Heart right ventricle (tissue), 16 donors: ENCODE data around the gene FKBP2. TPM values are rescaled to one million over a fixed set of nuclear protein-coding genes. Genes with fewer than 3 reads are reported as not detected.
A peak's percentile ranks its signal among the peaks of the same experiment; 100 is the strongest.

Experiments used
- ATAC-seq, 8 donors: fragments of 200-7000 bp; cut with Tn5 transposase; one replicate each; pipeline ENCODE4 v1.9.1; 2020; ENCODE audit warnings: mild to moderate bottlenecking in 8 of 8, moderate library complexity in 8 of 8, moderate number of reproducible peaks in 1 of 8
- DNase-seq, 2 donors: peaks; one replicate each; pipeline ENCODE4 v3.0.0-alpha.2; 2020
- H3K27ac ChIP-seq, 10 donors: fragments of 200-600 bp; sonication (generic) in 2 of 10; one replicate each; pipeline versions ENCODE4 v1.5.0 to v1.8.0; 2020 to 2022; ENCODE audit warnings: mild to moderate bottlenecking in 3 of 10
- H3K27me3 ChIP-seq, 7 donors: fragments of 200-600 bp; one replicate each; pipeline ENCODE4 v1.8.0; 2021 to 2022; ENCODE audit warnings: mild to moderate bottlenecking in 2 of 7
- H3K36me3 ChIP-seq, 9 donors: fragments of 200-600 bp; sonication (generic) in 1 of 9; one replicate each; pipeline versions ENCODE4 v1.5.0 to v1.8.0; 2020 to 2022; ENCODE audit warnings: mild to moderate bottlenecking in 2 of 9
- H3K4me1 ChIP-seq, 9 donors: fragments of 200-600 bp; sonication (generic) in 1 of 9; one replicate each; pipeline versions ENCODE4 v1.5.0 to v1.8.0; 2020 to 2022; ENCODE audit warnings: mild to moderate bottlenecking in 4 of 9
- H3K4me3 ChIP-seq, 10 donors: fragments of 200-600 bp; sonication (generic) in 2 of 10; one replicate each; pipeline versions ENCODE4 v1.5.0 to v1.8.0; 2020 to 2022; ENCODE audit warnings: mild to moderate bottlenecking in 7 of 10, moderate library complexity in 2 of 10
- H3K9me3 ChIP-seq, 11 donors: fragments of 200-600 bp in 10 of 11; sonication (generic) in 2 of 11; one replicate each; pipeline versions ENCODE4 v1.5.0 to v1.8.0; 2013 to 2022; ENCODE audit warnings: mild to moderate bottlenecking in 2 of 11, control low read depth in 1 of 11, moderate library complexity in 1 of 11
- CTCF ChIP-seq, 9 donors: fragments of 200-600 bp; sonication (generic) in 2 of 9; IDR thresholded peaks; one replicate each; pipeline versions ENCODE4 v1.5.0 to v1.8.0; 2021 to 2022; ENCODE audit warnings: antibody characterized with exemption in 9 of 9, mild to moderate bottlenecking in 5 of 9, moderate library complexity in 1 of 9
- WGBS, 2 donors: extraction: QIAGEN DNeasy Blood & Tissue Kit; methylation state at CpG; one replicate each; pipeline ENCODE4 v1.1.7; 2013; ENCODE audit warnings: inconsistent platforms in 1 of 2; 5-methylcytosine and 5-hydroxymethylcytosine counted together
- intact Hi-C, 10 donors: fragments of 100-400 bp; cut with DNase I; formaldehyde crosslinking; loops; one replicate each; pipeline versions ENCODE4 v1.11.1 to v1.14.2; 2022
- long read RNA-seq, 3 donors: library from polyadenylated mRNA; unstranded; transcript quantifications; one replicate each; pipeline ENCODE4 v2.0.0, GENCODE V29; 2020 to 2021
- polyA plus RNA-seq, 2 donors: library from polyadenylated mRNA; stranded (reverse); fragments of 200-250 nt; gene quantifications; one replicate each; pipeline ENCODE4 v1.2.3, GENCODE V29; 2013
- total RNA-seq, 10 donors: library from RNA; stranded (reverse); fragmentation: NEBNext Ultra II Directional in 3 of 10; extraction: Animal tissue kit (Norgen Biotek cat#: 25700) in 3 of 10; gene quantifications; one replicate each; pipeline versions ENCODE4 v1.2.1 to v1.2.4, GENCODE V29; 2021 to 2023
- donor health status: Arrhythmogenic right ventricular cardiomyopathy.
- donor health status: ischemic (EF 13 %, LVEDD 7.1; RV severe dilation, severe dysfunction).
- donor health status: healthy with polysubstance abuse.
- donor health status: DM: no; HTN: yes; CAD: no.
- donor health status: DM: no; HTN: no; CAD: no.
- donor health status: ischemic (EF 25% LVEDD 6.9; RV normal size, moderate dysfunction).
- donor health status: ischemic (EF 25% LVEDD 5.7; RV mildly dilated, moderate dysfunction).
- donor health status: healthy.
- donor health status: DM: yes; HTN: yes; CAD: no.
- donor health status: Ischemic cardiomyopathy.
- donor health status: ischemic (EF 35%, LVEDD 5.7; RV mildly dilated, moderate dysfunction).
- donor health status: nonischemic (EF 11% LVEDD 7.7; RV severe dilation, severe dysfunction).
- donor health status: DM: yes; HTN: yes; CAD: no.
- donor health status: PGD.
- donor health status: ischemic (EF 29% LVEDD 5.4; RV normal size, mild dysfunction).
- donor health status: nonischemic (EF 23%, LVEDD 6.1; RV moderate dilation, normal function).

FKBP2 gene
- 10 to 100 TPM; 40.2 to 82.0 (median 45.9) TPM for total RNA-seq
- polyA plus RNA-seq = 100 to 1,000 TPM; 376 to 404 TPM
- long read RNA-seq, donor 1, transcript FKBP2-201 (6 exons, 657 nt) = major isoform, 30 of 43 reads
- long read RNA-seq, donor 1, transcript FKBP2-202 (6 exons, 1,002 nt) = minor isoform, 10 of 43 reads
- long read RNA-seq, donor 1, partial matches to known transcripts = 1 of 43 reads
- long read RNA-seq, donor 1, other reads (novel, unspliced or antisense) = 1 of 43 reads
- long read RNA-seq, donor 2, transcript FKBP2-201 (6 exons, 657 nt) = major isoform, 28 of 40 reads
- long read RNA-seq, donor 2, transcript FKBP2-202 (6 exons, 1,002 nt) = minor isoform, 11 of 40 reads
- long read RNA-seq, donor 2, partial matches to known transcripts = 0 of 40 reads
- long read RNA-seq, donor 2, other reads (novel, unspliced or antisense) = 1 of 40 reads
- long read RNA-seq, donor 3, partial matches to known transcripts = 3 of 6 reads
- long read RNA-seq, donor 3, other reads (novel, unspliced or antisense) = 0 of 6 reads

- Histone ChIP-seq H3K4me1 (peaks cover 11 to 68% (median 35%) of the 10 kb centered on the region in 9 donors), H3K36me3 (peaks cover 0 to 50% (median 14%) of the 10 kb centered on the region in 9 donors), H3K9me3 (no peaks in the 10 kb centered on the region), H3K27me3 (no peaks in the 10 kb centered on the region), H3K4me3 (peak within 1 kb of the TSS; percentile 73 to 99 (median 88)), H3K27ac (peak within 1 kb of the TSS; percentile 95 to 100 (median 98))
- TF ChIP-seq CTCF (IDR thresholded peaks at IDR 0.05) = no peak
- peak; percentile 96 to 98 for DNase-seq
- 1 to 2% methylated on average over 58 of the region's 58 CpGs for WGBS, 2 donors
- intact Hi-C loops = loop anchor here in 3 of 10 donors (1.0 to 2.0 kb wide), 2 partner anchors 30 kb away; no protein-coding TSS in a partner anchor
- ATAC-seq = peak; percentile 75 to 84 (median 80)
Measured at GRCh38 chr11:64240435-64241240, at the start of gene FKBP2. Gene FKBP2, plus strand, starts transcription at chr11:64241095. Its CDS starts 1,293 bp downstream, at chr11:64242388.

GRCh38 chr11:64192434-64192833, 48.5 kb upstream of the FKBP2 start:
- intact Hi-C loops = no loop called here
- TF ChIP-seq CTCF (IDR thresholded peaks at IDR 0.05) = no peak

GRCh38 chr11:64196626-64197025, 44.3 kb upstream of the FKBP2 start:
- ATAC-seq = no peak
- H3K27me3 ChIP-seq = no peaks in the 10 kb centered on the region
- H3K27ac ChIP-seq = no peak overlapping the region
- WGBS, 2 donors = 79 to 82% methylated on average over 9 of the region's 9 CpGs
- intact Hi-C loops = no loop called here
- no peak overlapping the region for H3K4me3 ChIP-seq
- no peaks in the 10 kb centered on the region for H3K9me3 ChIP-seq
- no peak for TF ChIP-seq CTCF (IDR thresholded peaks at IDR 0.05)
- peaks cover 0 to under 1% (median 0%) of the 10 kb centered on the region in 9 donors for H3K4me1 ChIP-seq
- no peak for DNase-seq
- peaks cover 8 to 100% (median 82%) of the 10 kb centered on the region in 9 donors for H3K36me3 ChIP-seq

More at GRCh38 chr11:64192434-64192833, 48.5 kb upstream of the FKBP2 start:
- no peak overlapping the region for H3K4me3 ChIP-seq
- DNase-seq (no peak), ATAC-seq (no peak)
- H3K27ac ChIP-seq = no peak overlapping the region
- peaks cover 0 to 12% (median 0%) of the 10 kb centered on the region in 9 donors for H3K4me1 ChIP-seq
- no peaks in the 10 kb centered on the region for H3K27me3 ChIP-seq
- peaks cover 3 to 89% (median 46%) of the 10 kb centered on the region in 9 donors for H3K36me3 ChIP-seq
- H3K9me3 ChIP-seq = no peaks in the 10 kb centered on the region
- WGBS, 2 donors = 93 to 94% methylated on average over 5 of the region's 5 CpGs

- Histone ChIP-seq H3K36me3 (peaks cover 8 to 100% (median 86%) of the 10 kb centered on the region in 9 donors), H3K4me3 (no peak overlapping the region), H3K4me1 (peaks cover 0 to 5% (median 0%) of the 10 kb centered on the region in 9 donors), H3K9me3 (no peaks in the 10 kb centered on the region), H3K27ac (no peak overlapping the region), H3K27me3 (no peaks in the 10 kb centered on the region)
- intact Hi-C loops = no loop called here
- WGBS, 2 donors = 94 to 98% methylated on average over 2 of the region's 2 CpGs
- TF ChIP-seq CTCF (IDR thresholded peaks at IDR 0.05) = no peak
- ATAC-seq (no peak), DNase-seq (no peak)
Measured at GRCh38 chr11:64198511-64198910, 42.4 kb upstream of the FKBP2 start.
